H1 (cell line): ENCODE results near the gene PLAU. TPM values are rescaled to one million over a fixed set of nuclear protein-coding genes. Genes with fewer than 3 reads are reported as not detected.
A peak's percentile ranks its signal among the peaks of the same experiment; 100 is the strongest.

Experiments used
- CTCF ChIA-PET: fragments of 300-600 bp; sonication (Branson Sonifier 250); formaldehyde crosslinking; loops from one replicate; lab custom pipeline; 2021; ENCODE audit not compliant: partially characterized antibody; lab: Charles Lee
- POLR2A ChIA-PET: fragments of 300-600 bp; sonication (Branson Sonifier 250); formaldehyde crosslinking; loops from one replicate; lab custom pipeline; 2021; ENCODE audit warnings: inconsistent platforms; ENCODE audit not compliant: partially characterized antibody; lab: Charles Lee
- DNase-seq, 2 experiments: peaks; one replicate each; pipeline versions ENCODE4 v3.0.0 to v3.0.0-alpha.2; 2010 to 2022; ENCODE audit warnings: low spot score in 2 of 2, low read depth in 1 of 2, mixed read lengths in 1 of 2
- FAIRE-seq: peaks from 2 replicates; lab custom pipeline; 2011; peaks lifted over from hg19 to GRCh38; lab: Jason Lieb, UNC
- H2AFZ ChIP-seq: 2 replicates; pipeline ENCODE4 v1.8.1; 2012; ENCODE audit warnings: low read length, inconsistent platforms
- H2AK5ac ChIP-seq: 2 replicates; pipeline ENCODE4 v1.6.1; 2013; ENCODE audit warnings: low read depth, low read length
- H2BK120ac ChIP-seq: replicated peaks from 2 replicates; pipeline ENCODE3; 2013; ENCODE audit warnings: low read depth, low read length, inconsistent platforms
- H2BK12ac ChIP-seq: 2 replicates; pipeline ENCODE4 v1.6.1; 2013; ENCODE audit warnings: low read depth, low read length
- H2BK15ac ChIP-seq: 2 replicates; pipeline ENCODE4 v1.6.1; 2013; ENCODE audit warnings: low read length
- H2BK20ac ChIP-seq: 2 replicates; pipeline ENCODE4 v1.6.1; 2013; ENCODE audit warnings: low read length
- H2BK5ac ChIP-seq: 2 replicates; pipeline ENCODE4 v1.6.1; 2013; ENCODE audit warnings: low read depth, low read length
- H3K14ac ChIP-seq: 2 replicates; pipeline ENCODE4 v1.6.1; 2013; ENCODE audit warnings: inconsistent platforms; ENCODE audit not compliant: insufficient read length
- H3K18ac ChIP-seq: 2 replicates; pipeline ENCODE4 v1.6.1; 2013; ENCODE audit warnings: low read length; ENCODE audit errors: extremely low read depth
- H3K23ac ChIP-seq: 2 replicates; pipeline ENCODE4 v1.6.1; 2013; ENCODE audit warnings: inconsistent platforms; ENCODE audit not compliant: insufficient read length
- H3K23me2 ChIP-seq: 2 replicates; pipeline ENCODE4 v1.6.1; 2013; ENCODE audit warnings: low read depth, low read length
- H3K27ac ChIP-seq: 2 replicates; pipeline ENCODE4 v1.6.1; 2011; ENCODE audit warnings: low read depth, low read length, inconsistent platforms
- H3K27me3 ChIP-seq, 4 experiments: replicated peaks in 1 of 4; 1 replicate in 1 of 4; 2 replicates in 3 of 4; pipeline versions ENCODE4 v1.6.1 to v1.8.1; 2011 to 2013; ENCODE audit warnings: low read length in 3 of 4, mild to moderate bottlenecking in 3 of 4, inconsistent platforms in 2 of 4, mixed read lengths in 2 of 4, moderate library complexity in 1 of 4; ENCODE audit not compliant: control insufficient read depth in 3 of 4, insufficient read depth in 3 of 4; ENCODE audit errors: extremely low read depth in 1 of 4
- H3K36me3 ChIP-seq, 4 experiments: 2 replicates each; pipeline versions ENCODE4 v1.6.1 to v1.8.1; 2011 to 2013; ENCODE audit warnings: mild to moderate bottlenecking in 4 of 4, low read length in 3 of 4, moderate library complexity in 2 of 4, control low read depth in 1 of 4, inconsistent platforms in 1 of 4; ENCODE audit not compliant: insufficient read depth in 4 of 4, control insufficient read depth in 2 of 4
- H3K4ac ChIP-seq: replicated peaks from 2 replicates; pipeline ENCODE3; 2013; ENCODE audit warnings: low read length, low read depth, mixed read lengths, inconsistent platforms; ENCODE audit not compliant: insufficient read length
- H3K4me1 ChIP-seq, 4 experiments: replicated peaks in 1 of 4; 1 replicate in 1 of 4; 2 replicates in 3 of 4; pipeline versions ENCODE4 v1.6.1 to v1.8.1; 2011 to 2013; ENCODE audit warnings: low read length in 3 of 4, inconsistent platforms in 2 of 4, mixed read lengths in 1 of 4; ENCODE audit not compliant: insufficient read depth in 4 of 4, control insufficient read depth in 3 of 4
- H3K4me2 ChIP-seq, 2 experiments: 2 replicates each; pipeline versions ENCODE4 v1.6.1 to v1.8.1; 2011 to 2013; ENCODE audit warnings: low read depth in 2 of 2, low read length in 2 of 2, control low read depth in 1 of 2, inconsistent platforms in 1 of 2, mild to moderate bottlenecking in 1 of 2; ENCODE audit not compliant: insufficient read depth in 1 of 2
- H3K4me3 ChIP-seq, 4 experiments: fragments of 200-600, 300-600 bp in 1 of 4; sonication (generic), shearing (Covaris generic), sonication (Bioruptor Twin) in 1 of 4; 2 replicates each; pipeline versions ENCODE4 v1.5.1 to v1.8.1; 2011 to 2016; ENCODE audit warnings: low read length in 4 of 4, low read depth in 3 of 4, control low read depth in 2 of 4, inconsistent platforms in 2 of 4, mild to moderate bottlenecking in 2 of 4, mixed read lengths in 1 of 4, moderate library complexity in 1 of 4; ENCODE audit not compliant: insufficient read depth in 2 of 4; ENCODE audit errors: extremely low read depth in 1 of 4
- H3K56ac ChIP-seq: replicated peaks from 2 replicates; pipeline ENCODE3; 2013; ENCODE audit warnings: low read depth, mild to moderate bottlenecking, mixed read lengths, low read length, inconsistent platforms; ENCODE audit not compliant: insufficient read length
- H3K79me1 ChIP-seq: 2 replicates; pipeline ENCODE4 v1.6.1; 2013; ENCODE audit warnings: low read depth, low read length, control low read depth
- H3K79me2 ChIP-seq, 2 experiments: 2 replicates each; pipeline versions ENCODE4 v1.6.1 to v1.8.1; 2012 to 2013; ENCODE audit warnings: low read length in 2 of 2, mild to moderate bottlenecking in 2 of 2, inconsistent platforms in 1 of 2; ENCODE audit not compliant: insufficient read depth in 2 of 2, control insufficient read depth in 1 of 2
- H3K9ac ChIP-seq, 4 experiments: replicated peaks in 1 of 4; 1 replicate in 1 of 4; 2 replicates in 3 of 4; pipeline versions ENCODE4 v1.6.1 to v1.8.1; 2011 to 2013; ENCODE audit warnings: low read depth in 3 of 4, low read length in 3 of 4, control low read depth in 2 of 4, mild to moderate bottlenecking in 2 of 4, moderate library complexity in 2 of 4, inconsistent platforms in 1 of 4; ENCODE audit errors: extremely low read depth in 1 of 4
- H3K9me3 ChIP-seq, 2 experiments: 2 replicates each; pipeline versions ENCODE4 v1.6.1 to v1.8.1; 2012 to 2013; ENCODE audit warnings: mild to moderate bottlenecking in 2 of 2, moderate library complexity in 2 of 2, control low read depth in 1 of 2, inconsistent platforms in 1 of 2, low read depth in 1 of 2, low read length in 1 of 2, mixed read lengths in 1 of 2; ENCODE audit not compliant: insufficient read depth in 2 of 2
- H4K20me1 ChIP-seq, 2 experiments: replicated peaks in 1 of 2; 2 replicates each; pipeline versions ENCODE3 to v1.8.1; 2011 to 2013; ENCODE audit warnings: inconsistent platforms in 2 of 2, low read length in 2 of 2, mild to moderate bottlenecking in 1 of 2; ENCODE audit not compliant: insufficient read depth in 2 of 2, control insufficient read depth in 1 of 2
- H4K5ac ChIP-seq: 2 replicates; pipeline ENCODE4 v1.6.1; 2013; ENCODE audit warnings: low read length, low read depth, mixed read lengths, inconsistent platforms; ENCODE audit not compliant: insufficient read length
- H4K8ac ChIP-seq: 2 replicates; pipeline ENCODE4 v1.8.0; 2013; ENCODE audit warnings: mild to moderate bottlenecking, moderate library complexity, low read length, inconsistent platforms; ENCODE audit not compliant: insufficient read depth; ENCODE audit errors: extremely low read depth
- H4K91ac ChIP-seq: replicated peaks from 2 replicates; pipeline ENCODE3; 2013; ENCODE audit warnings: low read length, mixed read lengths, inconsistent platforms; ENCODE audit not compliant: insufficient read length
- ATF2 ChIP-seq: IDR thresholded peaks from 2 replicates; pipeline ENCODE4 v1.6.1; 2012; ENCODE audit warnings: low read length, inconsistent platforms
- CEBPB ChIP-seq: IDR thresholded peaks from 2 replicates; pipeline ENCODE4 v1.6.1; 2012; ENCODE audit warnings: low read depth, low read length
- CHD1 ChIP-seq: IDR thresholded peaks from 2 replicates; pipeline ENCODE4 v1.6.1; 2012; ENCODE audit warnings: low read depth, low read length, improper control_type of control experiment
- GTF2F1 ChIP-seq: IDR thresholded peaks from 2 replicates; pipeline ENCODE4 v1.6.1; 2012; ENCODE audit warnings: low read depth, low read length, improper control_type of control experiment, borderline replicate concordance
- HDAC2 ChIP-seq, 2 experiments: fragments of 300-600 bp in 1 of 2; sonication (generic) in 1 of 2; IDR thresholded peaks; 2 replicates each; pipeline ENCODE4 v1.6.1; 2011 to 2012; ENCODE audit warnings: low read depth in 2 of 2, low read length in 2 of 2, mild to moderate bottlenecking in 2 of 2, moderate library complexity in 2 of 2, borderline replicate concordance in 1 of 2, inconsistent platforms in 1 of 2
- JUND ChIP-seq: IDR thresholded peaks from 2 replicates; pipeline ENCODE4 v1.6.1; 2011; ENCODE audit warnings: mild to moderate bottlenecking, improper control_type of control experiment, low read length
- POU5F1 ChIP-seq: IDR thresholded peaks from 2 replicates; pipeline ENCODE4 v1.6.1; 2011; ENCODE audit warnings: low read depth, mild to moderate bottlenecking, low read length, moderate library complexity
- SRF ChIP-seq: IDR thresholded peaks from 2 replicates; pipeline ENCODE4 v1.6.1; 2011; ENCODE audit warnings: mild to moderate bottlenecking, low read depth, low read length, moderate library complexity
- USF2 ChIP-seq: IDR thresholded peaks from 2 replicates; pipeline ENCODE4 v1.6.1; 2011; ENCODE audit warnings: low read length, improper control_type of control experiment
- WGBS, 2 experiments: shearing (Covaris generic) in 1 of 2; methylation state at CpG; one replicate each; pipeline versions ENCODE4 v1.1.6 to v1.1.7; 2013 to 2015; ENCODE audit warnings: low lambda C conversion rate in 2 of 2, mixed read lengths in 2 of 2, inconsistent platforms in 1 of 2, low coverage in 1 of 2, missing lambda C conversion rate in 1 of 2; ENCODE audit not compliant: insufficient replicate concordance in 2 of 2, insufficient coverage in 1 of 2, insufficient read length in 1 of 2; ENCODE audit errors: extremely low coverage in 1 of 2, missing lambda C conversion rate in 1 of 2; 5-methylcytosine and 5-hydroxymethylcytosine counted together
- polyA plus RNA-seq, 7 experiments: library from polyadenylated mRNA; depleted of rRNA in 3 of 7; stranded (reverse) in 5 of 7; unstranded in 2 of 7; fragments of >200 nt in 5 of 7; fragments of 200-250 nt in 2 of 7; gene quantifications; 1 replicate in 5 of 7; 2 replicates in 1 of 7; 4 replicates in 1 of 7; pipeline versions ENCODE4 v1.2.1 to v1.2.3, GENCODE V29; 2011 to 2013; ENCODE audit warnings: missing spikeins in 2 of 7, mixed read lengths in 2 of 7
- total RNA-seq: library from RNA; stranded (reverse); fragmentation: NEBNext Ultra II Directional; extraction: Animal tissue kit (Norgen Biotek cat#: 25700); gene quantifications from 2 replicates; pipeline ENCODE4 v1.2.1, GENCODE V29; 2021

The PLAU gene
- total and polyA plus RNA-seq, 2 of the 8 experiments (the other 6 are each of a cell fraction or from before 2014, with no cell fraction given): 16.2 to 26.1 TPM

GRCh38 chr10:73967022-73967429 is 56.1 kb downstream of the PLAU start:
- H3K14ac ChIP-seq: no peak overlapping the region
- DNase-seq (peak; percentile 65 to 84), FAIRE-seq (no peak)
- peak overlapping the region; percentile 62 for H3K56ac ChIP-seq
- no peaks in the 10 kb centered on the region for H3K27me3 ChIP-seq
- peak overlapping the region; percentile 98; the same call in 1 of the 2 replicates for H2AK5ac ChIP-seq
- peak overlapping the region; percentile 84 for H3K18ac ChIP-seq
- H4K8ac ChIP-seq: peak overlapping the region; percentile 48; the same call in 1 of the 2 replicates
- H3K27ac ChIP-seq: peak overlapping the region; percentile 96
- peak overlapping the region; percentile 65 for H3K4ac ChIP-seq
- peak overlapping the region; percentile 87 for H4K91ac ChIP-seq
- H3K9ac ChIP-seq: peak overlapping the region in 2 of 4 experiments; percentile 55 to 69; a peak in 4 of 7 replicates
- H3K23ac ChIP-seq: no peak overlapping the region
- WGBS, 2 experiments: 4% methylated on average over 4 of the region's 4 CpGs; no CpG with 5 or more reads in 1 of the 2 experiments
- no peaks in the 10 kb centered on the region for H3K9me3 ChIP-seq
- peak overlapping the region; percentile 69 for H4K5ac ChIP-seq
- peak overlapping the region in 1 of 4 experiments; percentile 38; a peak in 4 of 8 replicates for H3K4me3 ChIP-seq
- H3K79me1 ChIP-seq: no peaks in the 10 kb centered on the region
- H2BK20ac ChIP-seq: peak overlapping the region; percentile 66
- H2BK120ac ChIP-seq: no peak overlapping the region
- H3K4me1 ChIP-seq: peaks cover 18 to 38% (median 31%) of the 10 kb centered on the region in 4 experiments
- no peak overlapping the region for H2BK15ac ChIP-seq
- H2BK5ac ChIP-seq: peak overlapping the region; percentile 100
- no peaks in the 10 kb centered on the region for H4K20me1 ChIP-seq
- ChIA-PET POLR2A (interaction anchor here (0.5 to 8.5 kb wide), 36 partner anchors 8 to 209 kb away, joined by 3 to 261 read pairs (median 8); partner anchors contain the start of genes PLAU and VCL), CTCF (interaction anchor here (0.8 to 3.4 kb wide), 10 partner anchors 13 to 99 kb away, joined by 3 to 16 read pairs (median 4); no protein-coding TSS in a partner anchor)
- peak overlapping the region; percentile 65 to 75 for H3K4me2 ChIP-seq
- no peaks in the 10 kb centered on the region for H3K23me2 ChIP-seq
- no peaks in the 10 kb centered on the region for H3K79me2 ChIP-seq
- no peaks in the 10 kb centered on the region for H3K36me3 ChIP-seq
- peak overlapping the region; percentile 93; the same call in 1 of the 2 replicates for H2BK12ac ChIP-seq
- no peak overlapping the region for H2AFZ ChIP-seq
- TF ChIP-seq SRF (no peak), GTF2F1 (no peak), USF2 (no peak), JUND (peak; percentile 85), CEBPB (no peak), CHD1 (peak; percentile 47; the same call in 1 of the 2 replicates), POU5F1 (peak; percentile 35; the same call in 1 of the 2 replicates), HDAC2 (IDR thresholded peaks at IDR 0.05; ENCODE audit: borderline replicate concordance in 1 of 2, low read depth in 2 of 2, low read length in 2 of 2) (no peak), ATF2 (no peak)
